HG02763 (cell line): Measurements from ENCODE around the gene COLEC12.

Source experiments
- ATAC-seq: cut with Tn5 transposase; IDR thresholded peaks from one replicate; pipeline ENCODE4 v1.9.1; 2021; ENCODE audit warnings: mild to moderate bottlenecking, moderate library complexity; ENCODE audit not compliant: unreplicated experiment

The COLEC12 gene

GRCh38 chr18:500632-501405 lies at the start of gene COLEC12:
Gene COLEC12, minus strand, starts transcription at chr18:500701. Its CDS starts 187 bp downstream, at chr18:500514.
- no peak for ATAC-seq

- ATAC-seq: no peak
These were observed 49.5 kb upstream of the COLEC12 start for GRCh38 chr18:549967-550366.

- no peak for ATAC-seq
These were observed 43.1 kb upstream of the COLEC12 start for GRCh38 chr18:543447-544078.

- no peak for ATAC-seq
These were observed 33.6 kb upstream of the COLEC12 start for GRCh38 chr18:533995-534601.

GRCh38 chr18:532632-533031 lies 32.1 kb upstream of the COLEC12 start:
- ATAC-seq: no peak

GRCh38 chr18:532018-532417 lies 31.5 kb upstream of the COLEC12 start:
- no peak for ATAC-seq

GRCh38 chr18:527146-527545 lies 26.6 kb upstream of the COLEC12 start:
- ATAC-seq: no peak

GRCh38 chr18:526681-527080 lies 26.2 kb upstream of the COLEC12 start:
- ATAC-seq: no peak

GRCh38 chr18:525036-525797 lies 24.7 kb upstream of the COLEC12 start:
- ATAC-seq: no peak

- peak; percentile 42 for ATAC-seq
These were observed 24.0 kb upstream of the COLEC12 start for GRCh38 chr18:524466-524865.

GRCh38 chr18:523561-523960 lies 23.1 kb upstream of the COLEC12 start:
- ATAC-seq: no peak

GRCh38 chr18:519019-519879 lies 18.7 kb upstream of the COLEC12 start:
- peak; percentile 87 for ATAC-seq

GRCh38 chr18:518081-518480 lies 17.6 kb upstream of the COLEC12 start:
- no peak for ATAC-seq

GRCh38 chr18:515838-516237 lies 15.3 kb upstream of the COLEC12 start:
- no peak for ATAC-seq

GRCh38 chr18:515156-515815 lies 14.8 kb upstream of the COLEC12 start:
- ATAC-seq: no peak

- no peak for ATAC-seq
These were observed 13.5 kb upstream of the COLEC12 start for GRCh38 chr18:513826-514530.

- no peak for ATAC-seq
These were observed 12.5 kb upstream of the COLEC12 start for GRCh38 chr18:512957-513356.

GRCh38 chr18:508835-509234 lies 8.3 kb upstream of the COLEC12 start:
- ATAC-seq: no peak

GRCh38 chr18:507636-508035 lies 7.1 kb upstream of the COLEC12 start:
- no peak for ATAC-seq
